Astrocyte (in vitro differentiated cells and primary cell): ENCODE measurements around the gene ARF1. TPM values are rescaled to one million over a fixed set of nuclear protein-coding genes. Genes with fewer than 3 reads are reported as not detected.
A peak's percentile ranks its signal among the peaks of the same experiment; 100 is the strongest.

Source experiments
- DNase-seq: peaks from one replicate; pipeline ENCODE4 v3.0.0-alpha.2; 2010; ENCODE audit warnings: low read depth
- FAIRE-seq: peaks from 2 replicates; lab custom pipeline; 2011; peaks lifted over from hg19 to GRCh38; lab: Jason Lieb, UNC
- H2AFZ ChIP-seq: 2 replicates; pipeline ENCODE4 v1.6.0; 2012; ENCODE audit warnings: low read depth, low read length, inconsistent platforms
- H3K27ac ChIP-seq: 2 replicates; pipeline ENCODE4 v1.5.1; 2011; ENCODE audit warnings: low read depth, low read length, inconsistent platforms
- H3K27me3 ChIP-seq: 2 replicates; pipeline ENCODE4 v1.6.0; 2011; ENCODE audit warnings: low read length, inconsistent platforms; ENCODE audit not compliant: insufficient read depth
- H3K36me3 ChIP-seq: 2 replicates; pipeline ENCODE4 v1.5.1; 2011; ENCODE audit warnings: low read length, inconsistent platforms; ENCODE audit not compliant: insufficient read depth
- H3K4me1 ChIP-seq: 2 replicates; pipeline ENCODE4 v1.5.1; 2011; ENCODE audit warnings: low read length, inconsistent platforms; ENCODE audit not compliant: insufficient read depth
- H3K4me2 ChIP-seq: 2 replicates; pipeline ENCODE4 v1.6.0; 2012; ENCODE audit warnings: low read length, inconsistent platforms
- H3K4me3 ChIP-seq: 2 replicates; pipeline ENCODE4 v1.5.1; 2011; ENCODE audit warnings: low read depth, mild to moderate bottlenecking, low read length, inconsistent platforms; ENCODE audit not compliant: insufficient read depth
- H3K79me2 ChIP-seq: 2 replicates; pipeline ENCODE4 v1.6.0; 2012; ENCODE audit warnings: mild to moderate bottlenecking, low read length, inconsistent platforms; ENCODE audit not compliant: insufficient read depth
- H3K9ac ChIP-seq: 2 replicates; pipeline ENCODE4 v1.6.0; 2012; ENCODE audit warnings: mild to moderate bottlenecking, low read length, inconsistent platforms
- H3K9me3 ChIP-seq: 2 replicates; pipeline ENCODE4 v1.5.1; 2012; ENCODE audit warnings: low read depth, mild to moderate bottlenecking, low read length, inconsistent platforms; ENCODE audit not compliant: insufficient read depth
- H4K20me1 ChIP-seq: 2 replicates; pipeline ENCODE4 v1.6.0; 2012; ENCODE audit warnings: low read length, inconsistent platforms; ENCODE audit not compliant: insufficient read depth
- H3K27ac Mint-ChIP-seq: one replicate; pipeline ENCODE4 v1.8.0; 2021; ENCODE audit warnings: mild to moderate bottlenecking, mixed read lengths; ENCODE audit not compliant: unreplicated experiment
- H3K27me3 Mint-ChIP-seq: one replicate; pipeline ENCODE4 v1.8.0; 2021; ENCODE audit warnings: low read depth, mixed read lengths; ENCODE audit not compliant: unreplicated experiment
- H3K36me3 Mint-ChIP-seq: one replicate; pipeline ENCODE4 v1.8.0; 2021; ENCODE audit warnings: low read depth, mixed read lengths; ENCODE audit not compliant: unreplicated experiment
- H3K4me1 Mint-ChIP-seq: one replicate; pipeline ENCODE4 v1.8.0; 2021; ENCODE audit warnings: low read depth, mixed read lengths; ENCODE audit not compliant: unreplicated experiment
- H3K4me3 Mint-ChIP-seq: one replicate; pipeline ENCODE4 v1.8.0; 2021; ENCODE audit warnings: mild to moderate bottlenecking, moderate library complexity, mixed read lengths; ENCODE audit not compliant: unreplicated experiment
- H3K9me3 Mint-ChIP-seq: one replicate; pipeline ENCODE4 v1.8.0; 2021; ENCODE audit warnings: mild to moderate bottlenecking, mixed read lengths; ENCODE audit not compliant: unreplicated experiment
- EZH2 ChIP-seq: IDR thresholded peaks from 2 replicates; pipeline ENCODE4 v1.6.1; 2012; ENCODE audit warnings: mild to moderate bottlenecking, low read length, inconsistent platforms; ENCODE audit not compliant: insufficient read depth
- total RNA-seq: library from RNA; stranded (reverse); gene quantifications from 2 replicates; pipeline ENCODE4 v1.2.1, GENCODE V29; 2021
- TF ChIP-seq, protein P1 (sequence below): IDR thresholded peaks from 2 replicates; pipeline ENCODE4 v1.5.1; 2011; ENCODE audit warnings: low read depth, mild to moderate bottlenecking, inconsistent platforms, low read length, moderate library complexity; ENCODE audit not compliant: insufficient read depth

The ARF1 gene
- total RNA-seq, 1 donor from 2014 or later: 431 TPM

DNA sequence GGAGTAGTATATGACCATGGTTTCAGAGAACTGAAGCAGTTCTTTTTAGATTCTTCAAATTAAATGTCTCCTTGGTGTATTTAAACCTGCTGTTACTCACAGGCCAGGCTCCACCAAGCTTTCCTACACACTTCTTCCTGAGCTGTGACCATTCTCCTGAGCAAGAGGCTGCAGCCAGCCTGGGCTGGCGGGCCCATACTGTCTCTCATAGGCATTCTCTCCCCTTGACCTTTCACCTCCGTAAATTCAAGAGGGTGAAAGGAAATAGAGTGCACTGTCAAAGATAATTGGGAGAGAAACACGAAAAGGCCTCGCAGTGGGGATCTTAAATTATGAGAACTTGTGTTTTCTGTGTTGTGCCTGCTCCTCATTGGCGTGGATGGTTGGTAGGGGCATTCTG, 2.3 kb downstream of the ARF1 start:
- peaks cover 12% of the 10 kb centered on the region for H3K36me3 ChIP-seq
- H3K4me2 ChIP-seq: peak overlapping the region; percentile 98
- H3K9me3 Mint-ChIP-seq: no peaks in the 10 kb centered on the region
- H3K4me3 Mint-ChIP-seq: peak overlapping the region; percentile 98
- H3K4me3 ChIP-seq: peak overlapping the region; percentile 97
- peaks cover 88% of the 10 kb centered on the region for H3K79me2 ChIP-seq
- no peaks in the 10 kb centered on the region for H3K27me3 Mint-ChIP-seq
- H3K27ac ChIP-seq: peak overlapping the region; percentile 97
- no peak for TF ChIP-seq EZH2
- TF ChIP-seq, protein P1, sequence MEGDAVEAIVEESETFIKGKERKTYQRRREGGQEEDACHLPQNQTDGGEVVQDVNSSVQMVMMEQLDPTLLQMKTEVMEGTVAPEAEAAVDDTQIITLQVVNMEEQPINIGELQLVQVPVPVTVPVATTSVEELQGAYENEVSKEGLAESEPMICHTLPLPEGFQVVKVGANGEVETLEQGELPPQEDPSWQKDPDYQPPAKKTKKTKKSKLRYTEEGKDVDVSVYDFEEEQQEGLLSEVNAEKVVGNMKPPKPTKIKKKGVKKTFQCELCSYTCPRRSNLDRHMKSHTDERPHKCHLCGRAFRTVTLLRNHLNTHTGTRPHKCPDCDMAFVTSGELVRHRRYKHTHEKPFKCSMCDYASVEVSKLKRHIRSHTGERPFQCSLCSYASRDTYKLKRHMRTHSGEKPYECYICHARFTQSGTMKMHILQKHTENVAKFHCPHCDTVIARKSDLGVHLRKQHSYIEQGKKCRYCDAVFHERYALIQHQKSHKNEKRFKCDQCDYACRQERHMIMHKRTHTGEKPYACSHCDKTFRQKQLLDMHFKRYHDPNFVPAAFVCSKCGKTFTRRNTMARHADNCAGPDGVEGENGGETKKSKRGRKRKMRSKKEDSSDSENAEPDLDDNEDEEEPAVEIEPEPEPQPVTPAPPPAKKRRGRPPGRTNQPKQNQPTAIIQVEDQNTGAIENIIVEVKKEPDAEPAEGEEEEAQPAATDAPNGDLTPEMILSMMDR: no peak
- peak overlapping the region; percentile 100 for H3K9ac ChIP-seq
- peaks cover 79% of the 10 kb centered on the region for H4K20me1 ChIP-seq
- DNase-seq: no peak
- H3K27me3 ChIP-seq: no peaks in the 10 kb centered on the region
- FAIRE-seq: no peak
- no peak overlapping the region for H2AFZ ChIP-seq
- H3K4me1 ChIP-seq: peaks cover 60% of the 10 kb centered on the region
- H3K4me1 Mint-ChIP-seq: peaks cover 51% of the 10 kb centered on the region
- no peaks in the 10 kb centered on the region for H3K9me3 ChIP-seq
- peak overlapping the region; percentile 99 for H3K27ac Mint-ChIP-seq
- peaks cover 5% of the 10 kb centered on the region for H3K36me3 Mint-ChIP-seq

GRCh38 chr1:228085287-228085951, 2.9 kb downstream of the ARF1 start:
- TF ChIP-seq, protein P1: no peak
- TF ChIP-seq EZH2: no peak
- H3K9me3 Mint-ChIP-seq: no peaks in the 10 kb centered on the region
- peaks cover 5% of the 10 kb centered on the region for H3K36me3 Mint-ChIP-seq
- FAIRE-seq (no peak), DNase-seq (peak; percentile 66)
- no peaks in the 10 kb centered on the region for H3K9me3 ChIP-seq
- peak overlapping the region; percentile 98 for H3K4me3 Mint-ChIP-seq
- H3K9ac ChIP-seq: peak overlapping the region; percentile 100
- H3K4me1 ChIP-seq: peaks cover 66% of the 10 kb centered on the region
- peaks cover 57% of the 10 kb centered on the region for H3K4me1 Mint-ChIP-seq
- peak overlapping the region; percentile 97 for H3K27ac ChIP-seq
- no peak overlapping the region for H2AFZ ChIP-seq
- peak overlapping the region; percentile 97 for H3K4me3 ChIP-seq
- peak overlapping the region; percentile 98 for H3K4me2 ChIP-seq
- no peaks in the 10 kb centered on the region for H3K27me3 Mint-ChIP-seq
- peaks cover 12% of the 10 kb centered on the region for H3K36me3 ChIP-seq
- H3K27ac Mint-ChIP-seq: peak overlapping the region; percentile 99
- H3K79me2 ChIP-seq: peaks cover 94% of the 10 kb centered on the region
- H4K20me1 ChIP-seq: peaks cover 79% of the 10 kb centered on the region
- no peaks in the 10 kb centered on the region for H3K27me3 ChIP-seq

DNA sequence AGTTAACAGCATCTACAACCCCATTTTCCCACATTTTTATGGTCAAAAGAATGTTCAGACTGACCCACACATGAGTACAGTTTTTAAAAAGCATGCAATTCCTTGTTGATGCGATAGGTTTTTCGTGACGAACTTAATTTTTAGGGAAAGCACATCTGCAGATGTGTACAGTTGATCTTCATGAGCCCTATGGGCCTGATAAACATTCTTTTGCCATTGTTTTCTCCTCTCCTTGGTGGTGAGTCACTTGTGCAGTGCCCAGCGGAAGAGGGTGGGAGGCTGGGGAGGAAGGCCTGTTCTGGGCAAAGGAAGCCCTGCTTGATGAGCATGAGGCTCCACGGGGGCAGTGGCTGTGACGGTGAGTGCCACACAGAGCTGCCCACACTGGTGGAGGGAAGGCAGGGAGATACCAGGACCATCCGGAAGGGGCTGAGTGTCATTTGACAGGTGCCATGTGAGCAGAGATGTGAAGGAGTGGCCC, 5.3 kb downstream of the ARF1 start:
- H3K27ac Mint-ChIP-seq: peak overlapping the region; percentile 34
- H3K9me3 Mint-ChIP-seq: no peaks in the 10 kb centered on the region
- Histone ChIP-seq H4K20me1 (peaks cover 99% of the 10 kb centered on the region), H3K27me3 (no peaks in the 10 kb centered on the region), H3K4me3 (peak overlapping the region; percentile 6), H3K4me1 (peaks cover 61% of the 10 kb centered on the region), H3K79me2 (peaks cover 100% of the 10 kb centered on the region), H3K9ac (peak overlapping the region; percentile 24), H3K27ac (peak overlapping the region; percentile 64), H2AFZ (no peak overlapping the region), H3K4me2 (peak overlapping the region; percentile 98), H3K36me3 (peaks cover 18% of the 10 kb centered on the region), H3K9me3 (no peaks in the 10 kb centered on the region)
- peaks cover 5% of the 10 kb centered on the region for H3K36me3 Mint-ChIP-seq
- TF ChIP-seq EZH2: no peak
- TF ChIP-seq, protein P1: peak; percentile 23
- peaks cover 79% of the 10 kb centered on the region for H3K4me1 Mint-ChIP-seq
- H3K4me3 Mint-ChIP-seq: peak overlapping the region; percentile 55
- no peaks in the 10 kb centered on the region for H3K27me3 Mint-ChIP-seq
- FAIRE-seq (no peak), DNase-seq (peak; percentile 74)
